Thymus (tissue), 11 donors: Measurements from ENCODE around the gene CEP57L1. TPM values are rescaled to one million over a fixed set of nuclear protein-coding genes. Genes with fewer than 3 reads are reported as not detected.
A peak's percentile ranks its signal among the peaks of the same experiment; 100 is the strongest.
"Not testable (repeated sequence)": the region's sequence is repeated elsewhere in the genome, so short reads cannot be mapped to it uniquely, and the experiment has no call there.

Source experiments
- DNase-seq, 9 donors: peaks; one replicate each; pipeline ENCODE4 v3.0.0-alpha.2; 2013; ENCODE audit warnings: low spot score in 9 of 9, low read depth in 6 of 9, missing footprints in 1 of 9
- H3K27ac ChIP-seq, 2 donors: one replicate each; pipeline ENCODE4 v1.5.1; 2013; ENCODE audit warnings: control low read depth in 1 of 2, low read depth in 1 of 2, low read length in 1 of 2, mild to moderate bottlenecking in 1 of 2, moderate library complexity in 1 of 2
- H3K27me3 ChIP-seq, 2 donors: one replicate each; pipeline ENCODE4 v1.5.1; 2013; ENCODE audit warnings: low read length in 1 of 2; ENCODE audit not compliant: control insufficient read depth in 2 of 2, insufficient read depth in 1 of 2
- H3K36me3 ChIP-seq, 2 donors: one replicate each; pipeline ENCODE4 v1.5.1; 2013; ENCODE audit warnings: low read length in 1 of 2, mild to moderate bottlenecking in 1 of 2, moderate library complexity in 1 of 2; ENCODE audit not compliant: control insufficient read depth in 2 of 2, insufficient read depth in 2 of 2
- H3K4me1 ChIP-seq, 2 donors: one replicate each; pipeline ENCODE4 v1.5.1; 2013; ENCODE audit warnings: low read length in 2 of 2; ENCODE audit not compliant: control insufficient read depth in 2 of 2, insufficient read depth in 2 of 2
- H3K4me3 ChIP-seq, 2 donors: one replicate each; pipeline ENCODE4 v1.5.1; 2013; ENCODE audit warnings: low read length in 2 of 2, control low read depth in 1 of 2, mild to moderate bottlenecking in 1 of 2
- H3K9me3 ChIP-seq, 2 donors: one replicate each; pipeline ENCODE4 v1.5.1; 2013; ENCODE audit warnings: low read length in 1 of 2, mild to moderate bottlenecking in 1 of 2; ENCODE audit not compliant: control insufficient read depth in 2 of 2, insufficient read depth in 1 of 2
- WGBS: extraction: QIAGEN DNeasy Blood & Tissue Kit; methylation state at CpG from one replicate; pipeline ENCODE4 v1.1.7; 2013; 5-methylcytosine and 5-hydroxymethylcytosine counted together
- polyA plus RNA-seq: library from polyadenylated mRNA; stranded (reverse); fragments of 200-250 nt; gene quantifications from one replicate; pipeline ENCODE4 v1.2.3, GENCODE V29; 2013
- total RNA-seq: library from RNA; stranded (reverse); fragments of 120-200 nt; gene quantifications from one replicate; pipeline ENCODE4 v1.2.4, GENCODE V29; 2013
- donor health status: healthy.

The CEP57L1 gene
- total and polyA plus RNA-seq, 2 donors = 9.9 to 22.2 TPM

- WGBS = 72% methylated on average over 3 of the region's 3 CpGs
Observed at GRCh38 chr6:109184638-109185037, 89.3 kb downstream of the CEP57L1 start.

DNA sequence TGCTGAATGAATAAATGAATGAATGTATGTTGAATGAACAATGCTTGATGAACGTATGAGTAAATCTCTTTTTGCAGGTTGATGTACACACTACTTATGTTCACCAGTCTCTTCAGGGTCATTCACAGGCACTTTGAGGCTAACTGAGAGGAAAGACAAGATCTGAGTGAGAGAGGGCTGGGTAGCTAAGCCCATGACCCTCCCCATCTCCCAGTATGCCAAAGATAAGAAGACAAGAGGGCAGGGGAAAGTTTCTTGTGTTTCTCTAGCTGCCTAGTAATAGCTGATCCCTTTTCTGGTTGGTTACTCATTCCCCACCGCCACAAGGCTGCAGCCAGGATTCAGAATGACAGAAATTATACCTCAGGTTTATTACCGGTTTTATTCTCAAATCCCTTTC lies 90.7 kb downstream of the CEP57L1 start:
- Histone ChIP-seq H3K27ac (no peak overlapping the region), H3K36me3 (no peaks in the 10 kb centered on the region), H3K4me3 (no peak overlapping the region), H3K4me1 (no peaks in the 10 kb centered on the region), H3K9me3 (no peaks in the 10 kb centered on the region), H3K27me3 (no peaks in the 10 kb centered on the region)
- DNase-seq = no peak
- 90% methylated on average over 3 of the region's 3 CpGs for WGBS

More at GRCh38 chr6:109184638-109185037, 89.3 kb downstream of the CEP57L1 start:
- DNase-seq = no peak
- H3K27me3 ChIP-seq = no peaks in the 10 kb centered on the region
- H3K9me3 ChIP-seq = no peaks in the 10 kb centered on the region
- H3K4me3 ChIP-seq = no peak overlapping the region
- H3K36me3 ChIP-seq = no peaks in the 10 kb centered on the region
- no peaks in the 10 kb centered on the region for H3K4me1 ChIP-seq
- H3K27ac ChIP-seq = no peak overlapping the region

DNA sequence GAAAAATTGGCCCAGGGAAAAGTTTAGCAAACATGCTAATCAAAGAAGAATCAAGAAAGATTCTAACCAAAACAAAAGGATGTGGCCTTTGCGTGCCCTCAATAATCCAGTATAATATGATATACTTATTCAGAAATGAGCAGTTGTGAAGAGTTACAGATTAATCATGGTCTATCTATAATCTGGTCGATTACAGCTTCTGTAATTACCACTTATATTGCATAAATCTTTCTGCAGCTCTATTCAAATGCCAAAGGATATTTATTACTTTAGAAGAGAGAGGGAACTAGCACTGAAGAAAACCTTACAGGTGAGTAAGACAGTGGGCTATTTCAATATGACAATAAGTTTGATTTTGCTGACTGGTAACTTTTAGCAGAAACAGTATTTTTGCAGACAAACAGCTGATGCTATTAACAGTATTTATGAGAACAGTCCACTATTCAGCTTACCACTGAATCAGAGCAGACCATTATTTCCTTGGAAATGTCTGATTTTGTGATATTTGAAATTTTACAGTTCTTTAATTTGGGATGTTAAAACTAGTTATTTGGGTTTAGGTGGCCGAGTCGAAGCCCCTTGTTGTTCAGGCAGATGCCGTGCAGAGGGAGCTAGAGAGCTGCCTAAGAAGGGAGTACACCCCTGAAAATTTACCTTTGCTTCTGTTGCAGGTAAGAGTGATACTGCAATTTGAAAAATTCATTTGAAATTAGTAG lies 92.2 kb downstream of the CEP57L1 start:
- 37% methylated on average over 5 of the region's 5 CpGs for WGBS
- Histone ChIP-seq H3K27ac (no peak overlapping the region), H3K27me3 (no peaks in the 10 kb centered on the region), H3K36me3 (no peaks in the 10 kb centered on the region), H3K9me3 (peaks cover 0 to 8% of the 10 kb centered on the region in 2 donors), H3K4me3 (no peak overlapping the region), H3K4me1 (no peaks in the 10 kb centered on the region)
- DNase-seq = peak; percentile 34 to 76 (median 51)

- H3K9me3 ChIP-seq = peaks cover 0 to 8% of the 10 kb centered on the region in 2 donors
- H3K36me3 ChIP-seq = no peaks in the 10 kb centered on the region
- H3K4me3 ChIP-seq = no peak overlapping the region
- no peaks in the 10 kb centered on the region for H3K4me1 ChIP-seq
- WGBS = 43% methylated on average over 5 of the region's 5 CpGs
- no peak overlapping the region for H3K27ac ChIP-seq
- no peaks in the 10 kb centered on the region for H3K27me3 ChIP-seq
- no peak for DNase-seq
Observed at GRCh38 chr6:109188115-109188411, 92.8 kb downstream of the CEP57L1 start.

- not testable (repeated sequence) for H3K4me1 ChIP-seq, H3K4me3 ChIP-seq, H3K36me3 ChIP-seq, H3K27me3 ChIP-seq, DNase-seq, H3K27ac ChIP-seq
- H3K9me3 ChIP-seq = peaks cover 0 to 11% of the 10 kb centered on the region in 2 donors
Observed at GRCh38 chr6:109191368-109191767, 96.1 kb downstream of the CEP57L1 start.

DNA sequence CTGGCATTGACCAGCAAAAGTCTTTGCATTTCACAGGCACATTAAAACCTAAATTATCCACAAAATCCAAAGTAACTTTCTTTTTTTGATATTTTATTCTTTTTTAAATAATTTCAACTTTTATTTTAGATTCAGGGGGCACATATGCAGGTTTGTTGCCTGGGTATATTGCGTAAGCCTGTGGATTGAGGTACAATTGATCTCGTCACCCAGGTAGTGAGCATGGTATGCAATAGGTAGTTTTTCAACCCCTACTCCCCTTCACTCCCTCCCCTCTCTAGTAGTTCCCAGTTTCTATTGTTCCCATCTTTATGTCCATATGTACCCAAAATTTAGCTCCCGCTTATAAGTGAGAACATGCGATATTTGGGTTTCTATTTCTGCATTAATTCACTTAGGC lies 97.6 kb downstream of the CEP57L1 start:
- Histone ChIP-seq H3K4me3 (no peak overlapping the region), H3K27me3 (no peaks in the 10 kb centered on the region), H3K36me3 (no peaks in the 10 kb centered on the region), H3K9me3 (peaks cover 0 to 11% of the 10 kb centered on the region in 2 donors), H3K4me1 (no peaks in the 10 kb centered on the region), H3K27ac (no peak overlapping the region)
- 98% methylated on average over 4 of the region's 4 CpGs for WGBS
- no peak for DNase-seq

- H3K27me3 ChIP-seq = no peaks in the 10 kb centered on the region
- H3K4me3 ChIP-seq = no peak overlapping the region
- H3K36me3 ChIP-seq = no peaks in the 10 kb centered on the region
- H3K4me1 ChIP-seq = peaks cover 0 to 5% of the 10 kb centered on the region in 2 donors
- DNase-seq = no peak
- H3K9me3 ChIP-seq = peaks cover 0 to 11% of the 10 kb centered on the region in 2 donors
- WGBS = 96% methylated on average over 1 of the region's 1 CpG
- no peak overlapping the region for H3K27ac ChIP-seq
Observed at GRCh38 chr6:109194880-109195279, 99.6 kb downstream of the CEP57L1 start.

DNA sequence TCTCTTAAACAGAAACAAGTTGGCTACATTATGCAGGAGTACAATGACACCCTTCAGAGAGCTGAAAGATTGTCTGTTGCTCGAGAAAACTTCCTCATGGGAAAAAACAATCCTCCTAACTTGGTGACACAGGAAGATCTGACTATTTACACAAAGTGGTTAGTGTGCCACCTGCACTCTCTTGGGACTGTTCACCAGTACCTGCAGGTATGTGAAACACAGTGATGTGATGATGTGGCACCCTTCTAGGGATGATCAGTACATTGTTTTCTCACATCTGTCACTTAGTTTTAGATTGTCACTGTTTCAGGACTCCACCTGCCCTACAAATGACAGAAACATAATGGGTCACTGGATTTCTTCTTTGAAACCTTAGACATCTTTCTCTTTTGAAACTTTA lies 101.8 kb downstream of the CEP57L1 start:
- no peaks in the 10 kb centered on the region for H3K36me3 ChIP-seq
- 32% methylated on average over 1 of the region's 1 CpG for WGBS
- DNase-seq = no peak
- H3K9me3 ChIP-seq = peaks cover 0 to 3% of the 10 kb centered on the region in 2 donors
- H3K27ac ChIP-seq = no peak overlapping the region
- no peaks in the 10 kb centered on the region for H3K27me3 ChIP-seq
- no peak overlapping the region for H3K4me3 ChIP-seq
- peaks cover 0 to 5% of the 10 kb centered on the region in 2 donors for H3K4me1 ChIP-seq

GRCh38 chr6:109202409-109203264 lies 107.3 kb downstream of the CEP57L1 start:
- Histone ChIP-seq H3K9me3 (no peaks in the 10 kb centered on the region), H3K36me3 (no peaks in the 10 kb centered on the region)
- WGBS = 96% methylated on average over 5 of the region's 5 CpGs

More at GRCh38 chr6:109202409-109203264, 107.3 kb downstream of the CEP57L1 start:
- peaks cover 0 to 5% of the 10 kb centered on the region in 2 donors for H3K4me1 ChIP-seq
- no peak overlapping the region for H3K27ac ChIP-seq
- no peak for DNase-seq
- no peaks in the 10 kb centered on the region for H3K27me3 ChIP-seq
- H3K4me3 ChIP-seq = no peak overlapping the region
